Tibial nerve (tissue), 4 donors: Measurements from ENCODE around the gene ODF2. TPM values are rescaled to one million over a fixed set of nuclear protein-coding genes. Genes with fewer than 3 reads are reported as not detected.
A peak's percentile ranks its signal among the peaks of the same experiment; 100 is the strongest.

ENCODE experiments used
- DNase-seq, 2 donors: peaks; one replicate each; pipeline ENCODE4 v3.0.0-alpha.2; 2019; ENCODE audit warnings: low spot score in 2 of 2
- H3K27ac ChIP-seq, 4 donors: fragments of 200-600 bp; sonication (generic) in 3 of 4; one replicate each; pipeline ENCODE4 v1.5.1; 2017 to 2019; ENCODE audit warnings: mild to moderate bottlenecking in 1 of 4
- H3K27me3 ChIP-seq, 2 donors: fragments of 200-600 bp; sonication (generic) in 1 of 2; one replicate each; pipeline versions ENCODE4 v1.5.1 to v1.6.0; 2017 to 2019
- H3K36me3 ChIP-seq, 3 donors: fragments of 200-600 bp; sonication (generic); one replicate each; pipeline ENCODE4 v1.5.1; 2018 to 2019
- H3K4me1 ChIP-seq, 4 donors: fragments of 200-600 bp; sonication (generic) in 3 of 4; one replicate each; pipeline ENCODE4 v1.5.1; 2017 to 2019
- H3K4me3 ChIP-seq, 4 donors: fragments of 200-600 bp; sonication (generic) in 3 of 4; one replicate each; pipeline ENCODE4 v1.5.1; 2017 to 2019; ENCODE audit warnings: mild to moderate bottlenecking in 1 of 4, moderate library complexity in 1 of 4
- H3K9me3 ChIP-seq, 4 donors: fragments of 200-600 bp; sonication (generic) in 3 of 4; one replicate each; pipeline ENCODE4 v1.5.1; 2017 to 2019
- CTCF ChIP-seq, 5 experiments: fragments of 200-600 bp in 3 of 5; fragments of 450-650 bp in 2 of 5; sonication (generic) in 3 of 5; IDR thresholded peaks; one replicate each; pipeline ENCODE4 v1.5.1; 2016 to 2019; ENCODE audit warnings: antibody characterized with exemption in 5 of 5, mild to moderate bottlenecking in 3 of 5, moderate library complexity in 2 of 5
- EP300 ChIP-seq, 2 donors: sonication (generic); formaldehyde crosslinking; IDR thresholded peaks; one replicate each; pipeline ENCODE4 v1.6.1; 2017; ENCODE audit warnings: antibody characterized with exemption in 2 of 2, mild to moderate bottlenecking in 1 of 2
- POLR2A ChIP-seq, 2 donors: fragments of 450-650 bp; IDR thresholded peaks; one replicate each; pipeline ENCODE4 v1.6.1; 2017; ENCODE audit warnings: antibody characterized with exemption in 2 of 2, mild to moderate bottlenecking in 2 of 2, moderate library complexity in 2 of 2
- WGBS, 2 donors: methylation state at CpG; one replicate each; pipeline ENCODE4 v1.1.5; 2018; 5-methylcytosine and 5-hydroxymethylcytosine counted together
- total RNA-seq, 4 donors: library from RNA; depleted of rRNA; stranded (reverse); fragments of >200 nt; gene quantifications; one replicate each; pipeline ENCODE4 v1.1.0, GENCODE V29; 2016

The ODF2 gene
- total RNA-seq, 4 donors from 2014 or later, result 23.2 to 32.7 (median 25.8) TPM

GRCh38 chr9:128523199-128523925 is 67.6 kb downstream of the ODF2 start:
- H3K9me3 ChIP-seq, result no peaks in the 10 kb centered on the region
- no peak overlapping the region for H3K4me3 ChIP-seq
- peak in 1 of 2 donors; percentile 19 for DNase-seq
- H3K36me3 ChIP-seq, result peaks cover 5 to 95% (median 35%) of the 10 kb centered on the region in 3 donors
- TF ChIP-seq POLR2A (IDR thresholded peaks at IDR 0.05) (no peak), EP300 (IDR thresholded peaks at IDR 0.05) (no peak), CTCF (IDR thresholded peaks at IDR 0.05) (no peak)
- H3K27ac ChIP-seq, result peak overlapping the region in 1 of 4 donors; percentile 20
- peaks cover 0 to 8% (median 0%) of the 10 kb centered on the region in 4 donors for H3K4me1 ChIP-seq
- H3K27me3 ChIP-seq, result no peaks in the 10 kb centered on the region
- 36 to 48% methylated on average over 13 of the region's 13 CpGs for WGBS, 2 donors

GRCh38 chr9:128526720-128527119 is 70.9 kb downstream of the ODF2 start:
- Histone ChIP-seq H3K27me3 (no peaks in the 10 kb centered on the region), H3K4me3 (no peak overlapping the region), H3K36me3 (peaks cover 5 to 99% (median 55%) of the 10 kb centered on the region in 3 donors), H3K27ac (no peak overlapping the region), H3K4me1 (peaks cover 0 to 8% (median 0%) of the 10 kb centered on the region in 4 donors), H3K9me3 (no peaks in the 10 kb centered on the region)
- no peak for DNase-seq
- 89% methylated on average over 2 of the region's 2 CpGs for WGBS, 2 donors
- TF ChIP-seq POLR2A (IDR thresholded peaks at IDR 0.05) (no peak), CTCF (IDR thresholded peaks at IDR 0.05) (no peak), EP300 (IDR thresholded peaks at IDR 0.05) (no peak)

GRCh38 chr9:128528445-128529160 is 72.8 kb downstream of the ODF2 start:
- H3K4me3 ChIP-seq, result no peak overlapping the region
- peaks cover 0 to 1% (median 0%) of the 10 kb centered on the region in 4 donors for H3K4me1 ChIP-seq
- H3K36me3 ChIP-seq, result peaks cover 3 to 99% (median 56%) of the 10 kb centered on the region in 3 donors
- no peak for TF ChIP-seq EP300 (IDR thresholded peaks at IDR 0.05)
- TF ChIP-seq POLR2A (IDR thresholded peaks at IDR 0.05), result no peak
- DNase-seq, result no peak
- no peaks in the 10 kb centered on the region for H3K9me3 ChIP-seq
- H3K27ac ChIP-seq, result no peak overlapping the region
- no peaks in the 10 kb centered on the region for H3K27me3 ChIP-seq
- WGBS, 2 donors, result 85 to 89% methylated on average over 15 of the region's 15 CpGs

- no peak overlapping the region for H3K27ac ChIP-seq
- H3K9me3 ChIP-seq, result no peaks in the 10 kb centered on the region
These were observed 73.4 kb downstream of the ODF2 start for GRCh38 chr9:128529191-128529590.

GRCh38 chr9:128532581-128532980 is 76.8 kb downstream of the ODF2 start:
- WGBS, 2 donors, result 93 to 96% methylated on average over 4 of the region's 4 CpGs
- TF ChIP-seq POLR2A (IDR thresholded peaks at IDR 0.05), result no peak
- no peak for TF ChIP-seq CTCF (IDR thresholded peaks at IDR 0.05)
- no peak for TF ChIP-seq EP300 (IDR thresholded peaks at IDR 0.05)
- peaks cover 0 to 99% (median 37%) of the 10 kb centered on the region in 3 donors for H3K36me3 ChIP-seq
- no peaks in the 10 kb centered on the region for H3K4me1 ChIP-seq
- H3K4me3 ChIP-seq, result no peak overlapping the region
- no peaks in the 10 kb centered on the region for H3K27me3 ChIP-seq
- no peaks in the 10 kb centered on the region for H3K9me3 ChIP-seq
- H3K27ac ChIP-seq, result no peak overlapping the region
- DNase-seq, result no peak

More at GRCh38 chr9:128529191-128529590, 73.4 kb downstream of the ODF2 start:
- no peak for DNase-seq
- Histone ChIP-seq H3K27me3 (no peaks in the 10 kb centered on the region), H3K36me3 (peaks cover 3 to 99% (median 56%) of the 10 kb centered on the region in 3 donors), H3K4me1 (no peaks in the 10 kb centered on the region), H3K4me3 (no peak overlapping the region)
- TF ChIP-seq EP300 (IDR thresholded peaks at IDR 0.05), result no peak
- no peak for TF ChIP-seq POLR2A (IDR thresholded peaks at IDR 0.05)
- TF ChIP-seq CTCF (IDR thresholded peaks at IDR 0.05), result no peak
- WGBS, 2 donors, result 79 to 81% methylated on average over 4 of the region's 4 CpGs
